Progenitor cell of endocrine pancreas (in vitro differentiated cells): ENCODE measurements around the gene SLC40A1. TPM values are rescaled to one million over a fixed set of nuclear protein-coding genes. Genes with fewer than 3 reads are reported as not detected.

Source experiments
- DNase-seq: peaks from one replicate; pipeline ENCODE4 v3.0.0; 2021; ENCODE audit warnings: low spot score; ENCODE audit not compliant: unreplicated experiment
- H3K27ac Mint-ChIP-seq: 2 replicates; pipeline ENCODE4 v1.8.0; 2021; ENCODE audit warnings: mild to moderate bottlenecking, moderate library complexity, mixed read lengths
- H3K27me3 Mint-ChIP-seq: 2 replicates; pipeline ENCODE4 v1.8.0; 2021; ENCODE audit warnings: mixed read lengths
- H3K36me3 Mint-ChIP-seq: 2 replicates; pipeline ENCODE4 v1.8.0; 2022; ENCODE audit warnings: mixed read lengths; ENCODE audit not compliant: insufficient read depth
- H3K4me1 Mint-ChIP-seq: 2 replicates; pipeline ENCODE4 v1.8.0; 2021; ENCODE audit warnings: low read depth, mixed read lengths
- H3K4me3 Mint-ChIP-seq: 2 replicates; pipeline ENCODE4 v1.8.0; 2021; ENCODE audit warnings: low read depth, mild to moderate bottlenecking, moderate library complexity, mixed read lengths
- H3K9me3 Mint-ChIP-seq: 2 replicates; pipeline ENCODE4 v1.8.0; 2021; ENCODE audit warnings: low read depth, mixed read lengths
- CTCF ChIP-seq: fragments of 200-600 bp; sonication (generic); IDR thresholded peaks from one replicate; pipeline ENCODE4 v1.5.0; 2021; ENCODE audit warnings: antibody characterized with exemption, mild to moderate bottlenecking; ENCODE audit not compliant: unreplicated experiment
- total RNA-seq: library from RNA; stranded (reverse); gene quantifications from 2 replicates; pipeline ENCODE4 v1.2.1, GENCODE V29; 2021

The SLC40A1 gene
- total RNA-seq, 1 donor from 2014 or later, result 14.6 TPM

- TF ChIP-seq CTCF, result no peak
- Mint-ChIP-seq H3K4me3 (no peak overlapping the region), H3K4me1 (peaks cover 23% of the 10 kb centered on the region), H3K27ac (no peak overlapping the region), H3K36me3 (no peaks in the 10 kb centered on the region), H3K27me3 (no peaks in the 10 kb centered on the region), H3K9me3 (no peaks in the 10 kb centered on the region)
- no peak for DNase-seq
Observed at GRCh38 chr2:189613650-189614420, 33.2 kb upstream of the SLC40A1 start.

- H3K27ac Mint-ChIP-seq, result peak overlapping the region; percentile 42
- TF ChIP-seq CTCF, result no peak
- no peaks in the 10 kb centered on the region for H3K27me3 Mint-ChIP-seq
- no peaks in the 10 kb centered on the region for H3K36me3 Mint-ChIP-seq
- DNase-seq, result no peak
- H3K4me3 Mint-ChIP-seq, result no peak overlapping the region
- H3K9me3 Mint-ChIP-seq, result no peaks in the 10 kb centered on the region
- peaks cover 25% of the 10 kb centered on the region for H3K4me1 Mint-ChIP-seq
Observed at GRCh38 chr2:189613077-189613636, 32.6 kb upstream of the SLC40A1 start.

GRCh38 chr2:189610700-189611099 lies 30.1 kb upstream of the SLC40A1 start:
- TF ChIP-seq CTCF, result no peak
- DNase-seq, result no peak
- no peaks in the 10 kb centered on the region for H3K36me3 Mint-ChIP-seq
- no peaks in the 10 kb centered on the region for H3K27me3 Mint-ChIP-seq
- no peak overlapping the region for H3K4me3 Mint-ChIP-seq
- no peaks in the 10 kb centered on the region for H3K9me3 Mint-ChIP-seq
- no peak overlapping the region for H3K27ac Mint-ChIP-seq
- peaks cover 25% of the 10 kb centered on the region for H3K4me1 Mint-ChIP-seq

- DNase-seq, result no peak
- H3K4me1 Mint-ChIP-seq, result peaks cover 25% of the 10 kb centered on the region
- TF ChIP-seq CTCF, result no peak
- no peak overlapping the region for H3K4me3 Mint-ChIP-seq
- no peaks in the 10 kb centered on the region for H3K9me3 Mint-ChIP-seq
- no peak overlapping the region for H3K27ac Mint-ChIP-seq
- no peaks in the 10 kb centered on the region for H3K27me3 Mint-ChIP-seq
- no peaks in the 10 kb centered on the region for H3K36me3 Mint-ChIP-seq
Observed at GRCh38 chr2:189609853-189610252, 29.3 kb upstream of the SLC40A1 start.

GRCh38 chr2:189609423-189609816 lies 28.8 kb upstream of the SLC40A1 start:
- Mint-ChIP-seq H3K4me1 (peaks cover 25% of the 10 kb centered on the region), H3K27ac (no peak overlapping the region), H3K27me3 (no peaks in the 10 kb centered on the region), H3K9me3 (no peaks in the 10 kb centered on the region), H3K36me3 (no peaks in the 10 kb centered on the region), H3K4me3 (no peak overlapping the region)
- no peak for TF ChIP-seq CTCF
- DNase-seq, result no peak
